Measurements from ENCODE around the gene SPDL1. TPM values are rescaled to one million over a fixed set of nuclear protein-coding genes. Genes with fewer than 3 reads are reported as not detected.

Gene SPDL1
- total and polyA plus RNA-seq, 4 donors: 0.89 to 11.5 (median 3.0) TPM

DNA sequence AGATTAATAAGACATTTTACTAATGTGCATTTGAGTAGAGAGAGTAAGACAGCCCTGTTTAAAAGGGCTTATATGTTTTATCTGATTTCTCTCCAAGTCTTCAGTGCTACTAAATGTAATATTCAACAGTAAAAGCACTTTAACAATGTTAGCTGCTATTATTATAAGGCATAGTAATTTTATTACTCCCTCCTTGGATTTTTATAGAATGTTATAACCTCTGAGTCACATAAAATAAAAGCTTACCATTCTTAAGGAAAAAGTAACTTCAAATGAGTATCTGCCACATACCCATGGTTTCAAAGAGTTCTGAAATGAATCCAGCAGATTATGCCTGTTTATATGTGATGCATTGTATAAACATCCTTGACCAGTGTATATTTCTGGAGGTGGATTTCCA is 19.0 kb downstream of the SPDL1 start:
- Histone ChIP-seq H3K4me3 (ENCODE audit: low read depth in 1 of 3, low read length in 3 of 3) (no peak overlapping the region), H3K4me1 (ENCODE audit: control insufficient read depth in 4 of 4, insufficient read depth in 4 of 4, low read length in 3 of 4) (no peaks in the 10 kb centered on the region), H3K27me3 (ENCODE audit: control insufficient read depth in 4 of 4, insufficient read depth in 4 of 4, low read length in 3 of 4) (no peaks in the 10 kb centered on the region), H3K9ac (ENCODE audit: low read depth in 1 of 2, low read length in 2 of 2) (no peak overlapping the region), H3K9me3 (ENCODE audit: control insufficient read depth in 4 of 4, low read length in 3 of 4) (no peaks in the 10 kb centered on the region), H3K27ac (ENCODE audit: low read depth in 1 of 2, low read length in 2 of 2) (no peak overlapping the region), H3K36me3 (ENCODE audit: control insufficient read depth in 4 of 4, insufficient read depth in 3 of 4, low read depth in 1 of 4, low read length in 3 of 4) (peaks cover 0 to 28% (median 3%) of the 10 kb centered on the region in 4 donors)
- DNase-seq (ENCODE audit: low spot score): no peak
- TF ChIP-seq HNF4A (conservative IDR thresholded peaks at IDR 0.05) (no peak), FOXA1 (IDR thresholded peaks at IDR 0.05) (no peak), TAF1 (conservative IDR thresholded peaks at IDR 0.05) (no peak), RAD21 (IDR thresholded peaks at IDR 0.05) (no peak), GABPA (IDR thresholded peaks at IDR 0.05 in 1 of 2, conservative IDR thresholded peaks at IDR 0.05 in 1 of 2) (no peak), FOXA2 (IDR thresholded peaks at IDR 0.05) (no peak), HNF4G (IDR thresholded peaks at IDR 0.05) (no peak), SP1 (IDR thresholded peaks at IDR 0.05) (no peak), JUND (IDR thresholded peaks at IDR 0.05) (no peak), NR2F2 (IDR thresholded peaks at IDR 0.05) (no peak), YY1 (IDR thresholded peaks at IDR 0.05) (no peak)
- TF ChIP-seq, protein P1, sequence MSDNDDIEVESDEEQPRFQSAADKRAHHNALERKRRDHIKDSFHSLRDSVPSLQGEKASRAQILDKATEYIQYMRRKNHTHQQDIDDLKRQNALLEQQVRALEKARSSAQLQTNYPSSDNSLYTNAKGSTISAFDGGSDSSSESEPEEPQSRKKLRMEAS (IDR thresholded peaks at IDR 0.05): no peak
- TF ChIP-seq, protein P2, sequence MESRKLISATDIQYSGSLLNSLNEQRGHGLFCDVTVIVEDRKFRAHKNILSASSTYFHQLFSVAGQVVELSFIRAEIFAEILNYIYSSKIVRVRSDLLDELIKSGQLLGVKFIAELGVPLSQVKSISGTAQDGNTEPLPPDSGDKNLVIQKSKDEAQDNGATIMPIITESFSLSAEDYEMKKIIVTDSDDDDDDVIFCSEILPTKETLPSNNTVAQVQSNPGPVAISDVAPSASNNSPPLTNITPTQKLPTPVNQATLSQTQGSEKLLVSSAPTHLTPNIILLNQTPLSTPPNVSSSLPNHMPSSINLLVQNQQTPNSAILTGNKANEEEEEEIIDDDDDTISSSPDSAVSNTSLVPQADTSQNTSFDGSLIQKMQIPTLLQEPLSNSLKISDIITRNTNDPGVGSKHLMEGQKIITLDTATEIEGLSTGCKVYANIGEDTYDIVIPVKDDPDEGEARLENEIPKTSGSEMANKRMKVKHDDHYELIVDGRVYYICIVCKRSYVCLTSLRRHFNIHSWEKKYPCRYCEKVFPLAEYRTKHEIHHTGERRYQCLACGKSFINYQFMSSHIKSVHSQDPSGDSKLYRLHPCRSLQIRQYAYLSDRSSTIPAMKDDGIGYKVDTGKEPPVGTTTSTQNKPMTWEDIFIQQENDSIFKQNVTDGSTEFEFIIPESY (IDR thresholded peaks at IDR 0.05): no peak
- TF ChIP-seq, protein P3, sequence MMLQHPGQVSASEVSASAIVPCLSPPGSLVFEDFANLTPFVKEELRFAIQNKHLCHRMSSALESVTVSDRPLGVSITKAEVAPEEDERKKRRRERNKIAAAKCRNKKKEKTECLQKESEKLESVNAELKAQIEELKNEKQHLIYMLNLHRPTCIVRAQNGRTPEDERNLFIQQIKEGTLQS (IDR thresholded peaks at IDR 0.05): no peak
- TF ChIP-seq, protein P4, sequence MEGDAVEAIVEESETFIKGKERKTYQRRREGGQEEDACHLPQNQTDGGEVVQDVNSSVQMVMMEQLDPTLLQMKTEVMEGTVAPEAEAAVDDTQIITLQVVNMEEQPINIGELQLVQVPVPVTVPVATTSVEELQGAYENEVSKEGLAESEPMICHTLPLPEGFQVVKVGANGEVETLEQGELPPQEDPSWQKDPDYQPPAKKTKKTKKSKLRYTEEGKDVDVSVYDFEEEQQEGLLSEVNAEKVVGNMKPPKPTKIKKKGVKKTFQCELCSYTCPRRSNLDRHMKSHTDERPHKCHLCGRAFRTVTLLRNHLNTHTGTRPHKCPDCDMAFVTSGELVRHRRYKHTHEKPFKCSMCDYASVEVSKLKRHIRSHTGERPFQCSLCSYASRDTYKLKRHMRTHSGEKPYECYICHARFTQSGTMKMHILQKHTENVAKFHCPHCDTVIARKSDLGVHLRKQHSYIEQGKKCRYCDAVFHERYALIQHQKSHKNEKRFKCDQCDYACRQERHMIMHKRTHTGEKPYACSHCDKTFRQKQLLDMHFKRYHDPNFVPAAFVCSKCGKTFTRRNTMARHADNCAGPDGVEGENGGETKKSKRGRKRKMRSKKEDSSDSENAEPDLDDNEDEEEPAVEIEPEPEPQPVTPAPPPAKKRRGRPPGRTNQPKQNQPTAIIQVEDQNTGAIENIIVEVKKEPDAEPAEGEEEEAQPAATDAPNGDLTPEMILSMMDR (IDR thresholded peaks at IDR 0.05; ENCODE audit: low read depth, low read length, missing input control): no peak

DNA sequence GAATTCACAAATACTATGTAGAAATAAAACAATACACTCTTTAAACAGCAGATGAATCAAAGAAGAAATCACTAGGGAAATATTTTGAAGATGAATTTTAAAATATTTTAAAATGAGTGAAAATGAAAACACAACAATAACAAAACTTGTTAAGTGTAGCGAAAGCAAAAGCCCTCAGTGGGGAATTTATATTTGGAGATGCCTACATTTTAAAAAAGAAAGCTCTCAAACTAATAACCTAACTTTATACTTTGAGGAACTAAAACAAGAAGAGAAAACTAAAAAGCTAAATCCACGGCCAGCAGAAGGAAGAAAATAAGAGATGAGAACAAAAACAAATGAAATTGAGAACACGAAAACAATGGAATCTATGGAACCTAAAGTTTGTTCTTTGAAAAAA is 22.7 kb downstream of the SPDL1 start:
- 90% methylated on average over 3 of the region's 3 CpGs for WGBS

DNA sequence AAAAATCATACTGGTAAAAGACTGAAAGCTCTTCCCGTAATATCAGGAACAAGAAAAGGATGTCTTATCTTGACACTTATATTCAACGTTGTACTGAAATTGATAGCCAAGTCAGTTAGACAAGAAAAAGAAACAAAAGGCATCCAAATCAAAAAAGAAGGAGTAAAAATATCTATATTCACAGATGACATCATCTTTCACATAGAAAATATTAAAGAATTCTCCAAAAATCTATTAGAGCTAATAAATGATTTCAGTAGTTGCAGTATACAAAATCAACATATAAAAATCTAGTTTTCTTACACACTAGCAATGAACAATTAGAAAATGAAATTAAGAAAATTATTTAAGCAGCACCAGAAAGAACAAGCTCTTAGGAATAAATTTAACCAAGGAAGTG is 24.3 kb downstream of the SPDL1 start:
- Histone ChIP-seq H3K9ac (ENCODE audit: low read depth in 1 of 2, low read length in 2 of 2) (no peak overlapping the region), H3K36me3 (ENCODE audit: control insufficient read depth in 4 of 4, insufficient read depth in 3 of 4, low read depth in 1 of 4, low read length in 3 of 4) (peaks cover 0 to 2% (median 0%) of the 10 kb centered on the region in 4 donors), H3K4me1 (ENCODE audit: control insufficient read depth in 4 of 4, insufficient read depth in 4 of 4, low read length in 3 of 4) (no peaks in the 10 kb centered on the region), H3K27me3 (ENCODE audit: control insufficient read depth in 4 of 4, insufficient read depth in 4 of 4, low read length in 3 of 4) (peaks cover 0 to 3% (median 0%) of the 10 kb centered on the region in 4 donors), H3K4me3 (ENCODE audit: low read depth in 1 of 3, low read length in 3 of 3) (no peak overlapping the region), H3K27ac (ENCODE audit: low read depth in 1 of 2, low read length in 2 of 2) (no peak overlapping the region), H3K9me3 (ENCODE audit: control insufficient read depth in 4 of 4, low read length in 3 of 4) (no peaks in the 10 kb centered on the region)
- 75% methylated on average over 2 of the region's 2 CpGs for WGBS
- DNase-seq (ENCODE audit: low spot score): no peak
- TF ChIP-seq SP1 (IDR thresholded peaks at IDR 0.05): no peak
- TF ChIP-seq GABPA (IDR thresholded peaks at IDR 0.05 in 1 of 2, conservative IDR thresholded peaks at IDR 0.05 in 1 of 2): no peak
- TF ChIP-seq, protein P1 (IDR thresholded peaks at IDR 0.05): no peak
- TF ChIP-seq HNF4G (IDR thresholded peaks at IDR 0.05): no peak
- no peak for TF ChIP-seq TAF1 (conservative IDR thresholded peaks at IDR 0.05)
- no peak for TF ChIP-seq YY1 (IDR thresholded peaks at IDR 0.05)
- no peak for TF ChIP-seq FOXA2 (IDR thresholded peaks at IDR 0.05)
- TF ChIP-seq, protein P3 (IDR thresholded peaks at IDR 0.05): no peak
- no peak for TF ChIP-seq NR2F2 (IDR thresholded peaks at IDR 0.05)
- no peak for TF ChIP-seq FOXA1 (IDR thresholded peaks at IDR 0.05)
- no peak for TF ChIP-seq HNF4A (conservative IDR thresholded peaks at IDR 0.05)
- no peak for TF ChIP-seq JUND (IDR thresholded peaks at IDR 0.05)
- TF ChIP-seq, protein P2 (IDR thresholded peaks at IDR 0.05): no peak
- TF ChIP-seq, protein P5, sequence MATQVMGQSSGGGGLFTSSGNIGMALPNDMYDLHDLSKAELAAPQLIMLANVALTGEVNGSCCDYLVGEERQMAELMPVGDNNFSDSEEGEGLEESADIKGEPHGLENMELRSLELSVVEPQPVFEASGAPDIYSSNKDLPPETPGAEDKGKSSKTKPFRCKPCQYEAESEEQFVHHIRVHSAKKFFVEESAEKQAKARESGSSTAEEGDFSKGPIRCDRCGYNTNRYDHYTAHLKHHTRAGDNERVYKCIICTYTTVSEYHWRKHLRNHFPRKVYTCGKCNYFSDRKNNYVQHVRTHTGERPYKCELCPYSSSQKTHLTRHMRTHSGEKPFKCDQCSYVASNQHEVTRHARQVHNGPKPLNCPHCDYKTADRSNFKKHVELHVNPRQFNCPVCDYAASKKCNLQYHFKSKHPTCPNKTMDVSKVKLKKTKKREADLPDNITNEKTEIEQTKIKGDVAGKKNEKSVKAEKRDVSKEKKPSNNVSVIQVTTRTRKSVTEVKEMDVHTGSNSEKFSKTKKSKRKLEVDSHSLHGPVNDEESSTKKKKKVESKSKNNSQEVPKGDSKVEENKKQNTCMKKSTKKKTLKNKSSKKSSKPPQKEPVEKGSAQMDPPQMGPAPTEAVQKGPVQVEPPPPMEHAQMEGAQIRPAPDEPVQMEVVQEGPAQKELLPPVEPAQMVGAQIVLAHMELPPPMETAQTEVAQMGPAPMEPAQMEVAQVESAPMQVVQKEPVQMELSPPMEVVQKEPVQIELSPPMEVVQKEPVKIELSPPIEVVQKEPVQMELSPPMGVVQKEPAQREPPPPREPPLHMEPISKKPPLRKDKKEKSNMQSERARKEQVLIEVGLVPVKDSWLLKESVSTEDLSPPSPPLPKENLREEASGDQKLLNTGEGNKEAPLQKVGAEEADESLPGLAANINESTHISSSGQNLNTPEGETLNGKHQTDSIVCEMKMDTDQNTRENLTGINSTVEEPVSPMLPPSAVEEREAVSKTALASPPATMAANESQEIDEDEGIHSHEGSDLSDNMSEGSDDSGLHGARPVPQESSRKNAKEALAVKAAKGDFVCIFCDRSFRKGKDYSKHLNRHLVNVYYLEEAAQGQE (IDR thresholded peaks at IDR 0.05): no peak

More for the DNA sequence above, 22.7 kb downstream of the SPDL1 start:
- Histone ChIP-seq H3K27ac (ENCODE audit: low read depth in 1 of 2, low read length in 2 of 2) (no peak overlapping the region), H3K36me3 (ENCODE audit: control insufficient read depth in 4 of 4, insufficient read depth in 3 of 4, low read depth in 1 of 4, low read length in 3 of 4) (peaks cover 0 to 15% (median 2%) of the 10 kb centered on the region in 4 donors), H3K4me3 (ENCODE audit: low read depth in 1 of 3, low read length in 3 of 3) (no peak overlapping the region), H3K9me3 (ENCODE audit: control insufficient read depth in 4 of 4, low read length in 3 of 4) (no peaks in the 10 kb centered on the region), H3K9ac (ENCODE audit: low read depth in 1 of 2, low read length in 2 of 2) (no peak overlapping the region), H3K27me3 (ENCODE audit: control insufficient read depth in 4 of 4, insufficient read depth in 4 of 4, low read length in 3 of 4) (peaks cover 0 to 3% (median 0%) of the 10 kb centered on the region in 4 donors), H3K4me1 (ENCODE audit: control insufficient read depth in 4 of 4, insufficient read depth in 4 of 4, low read length in 3 of 4) (no peaks in the 10 kb centered on the region)
- DNase-seq (ENCODE audit: low spot score): no peak
- no peak for TF ChIP-seq SP1 (IDR thresholded peaks at IDR 0.05)

Data from liver (tissue), 9 donors.